Measurements from ENCODE around the gene METRN.

The METRN gene

DNA sequence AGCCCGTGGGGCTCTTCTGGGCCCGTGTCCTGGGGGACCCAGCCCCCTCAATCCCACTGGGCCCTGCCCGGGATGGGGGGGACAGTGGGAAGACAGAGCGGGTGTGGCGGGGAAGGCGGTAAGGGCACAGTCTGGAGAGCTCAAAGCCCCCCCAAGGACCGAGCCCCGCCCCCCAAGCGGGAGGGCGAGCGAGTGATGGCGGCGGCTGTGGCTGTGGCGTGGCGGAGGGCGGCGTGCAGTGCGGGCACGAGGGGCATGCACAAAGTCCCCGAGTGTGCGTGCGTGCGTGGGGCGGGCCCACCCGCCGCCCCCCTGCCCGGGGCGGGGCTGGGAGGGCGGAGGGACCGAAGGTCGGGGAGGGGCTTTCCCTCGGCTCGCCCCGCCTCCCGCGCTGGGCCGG lies 21.2 kb upstream of the METRN start:
- in situ Hi-C loops (cut with MboI; ENCODE audit: low pct_unique_long_range_greater_than_20kb, low sequenced_read_pairs, unreplicated experiment), result no loop called here
- DNase-seq (ENCODE audit: low spot score), result no peak
- TF ChIP-seq, protein P1, sequence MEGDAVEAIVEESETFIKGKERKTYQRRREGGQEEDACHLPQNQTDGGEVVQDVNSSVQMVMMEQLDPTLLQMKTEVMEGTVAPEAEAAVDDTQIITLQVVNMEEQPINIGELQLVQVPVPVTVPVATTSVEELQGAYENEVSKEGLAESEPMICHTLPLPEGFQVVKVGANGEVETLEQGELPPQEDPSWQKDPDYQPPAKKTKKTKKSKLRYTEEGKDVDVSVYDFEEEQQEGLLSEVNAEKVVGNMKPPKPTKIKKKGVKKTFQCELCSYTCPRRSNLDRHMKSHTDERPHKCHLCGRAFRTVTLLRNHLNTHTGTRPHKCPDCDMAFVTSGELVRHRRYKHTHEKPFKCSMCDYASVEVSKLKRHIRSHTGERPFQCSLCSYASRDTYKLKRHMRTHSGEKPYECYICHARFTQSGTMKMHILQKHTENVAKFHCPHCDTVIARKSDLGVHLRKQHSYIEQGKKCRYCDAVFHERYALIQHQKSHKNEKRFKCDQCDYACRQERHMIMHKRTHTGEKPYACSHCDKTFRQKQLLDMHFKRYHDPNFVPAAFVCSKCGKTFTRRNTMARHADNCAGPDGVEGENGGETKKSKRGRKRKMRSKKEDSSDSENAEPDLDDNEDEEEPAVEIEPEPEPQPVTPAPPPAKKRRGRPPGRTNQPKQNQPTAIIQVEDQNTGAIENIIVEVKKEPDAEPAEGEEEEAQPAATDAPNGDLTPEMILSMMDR (IDR thresholded peaks at IDR 0.05; ENCODE audit: extremely low read depth, insufficient read depth, missing control alignments), result no peak

DNA sequence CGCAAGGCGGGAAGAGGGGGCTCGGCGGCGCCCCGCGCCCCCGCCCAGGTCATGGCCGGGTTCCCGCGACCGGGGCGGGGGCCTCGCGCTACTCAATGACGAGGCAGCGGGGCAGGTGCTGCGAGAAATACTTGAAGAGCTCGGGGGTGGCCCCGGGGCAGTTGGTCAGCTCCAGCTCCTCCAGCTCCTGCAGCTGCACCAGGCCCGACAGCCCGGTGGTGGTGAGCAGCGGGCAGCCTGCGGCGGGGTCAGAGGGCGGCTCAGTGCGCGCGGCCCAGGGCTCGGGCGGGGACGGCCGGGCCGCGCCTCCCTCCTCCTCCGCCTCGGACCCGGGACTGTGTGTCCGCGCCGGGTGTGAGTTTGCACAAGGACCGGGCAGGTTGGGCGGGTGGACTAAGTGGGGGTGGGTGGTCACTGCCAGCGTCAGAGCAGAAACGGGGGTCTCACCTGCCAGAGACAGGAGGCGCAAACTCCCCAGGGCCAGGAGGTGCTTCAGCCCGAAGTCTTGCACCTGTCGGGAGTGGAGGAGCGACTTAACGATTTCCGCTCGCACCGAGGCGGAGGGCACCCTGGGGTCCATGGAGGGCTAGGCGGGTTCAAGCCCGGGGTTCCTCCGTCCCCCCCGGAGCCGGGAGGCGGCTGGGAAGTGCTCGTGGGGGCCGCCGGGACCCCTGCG lies 20.6 kb upstream of the METRN start:
- in situ Hi-C loops (cut with MboI; ENCODE audit: low pct_unique_long_range_greater_than_20kb, low sequenced_read_pairs, unreplicated experiment), result no loop called here
- DNase-seq (ENCODE audit: low spot score), result no peak
- TF ChIP-seq, protein P1 (IDR thresholded peaks at IDR 0.05; ENCODE audit: extremely low read depth, insufficient read depth, missing control alignments), result no peak

DNA sequence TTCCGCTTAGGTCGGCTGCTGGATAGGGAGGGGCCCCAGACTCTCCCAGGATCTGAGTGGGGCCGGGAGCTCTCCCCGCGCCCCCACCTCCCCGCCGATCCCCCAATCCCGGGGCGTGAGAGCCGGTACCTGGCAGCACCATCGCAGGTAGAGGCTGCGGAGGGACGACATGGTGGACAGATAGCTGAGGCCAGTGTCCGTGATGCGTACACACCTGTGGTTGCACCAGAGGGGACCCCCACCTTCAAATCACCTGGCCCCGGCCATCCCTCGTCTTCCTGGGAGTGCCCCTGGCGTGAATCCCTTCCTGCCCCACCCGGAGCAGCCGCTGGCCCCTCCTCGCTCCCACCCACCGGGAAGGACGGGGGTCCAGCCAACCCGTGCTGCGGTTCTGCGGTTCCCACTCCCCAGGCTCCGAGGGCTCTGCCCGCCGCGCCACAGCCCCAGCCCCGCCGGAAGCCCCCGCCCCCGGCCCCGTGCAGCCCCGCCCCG lies 20.0 kb upstream of the METRN start:
- in situ Hi-C loops (cut with MboI; ENCODE audit: low pct_unique_long_range_greater_than_20kb, low sequenced_read_pairs, unreplicated experiment), result no loop called here
- TF ChIP-seq, protein P1 (IDR thresholded peaks at IDR 0.05; ENCODE audit: extremely low read depth, insufficient read depth, missing control alignments), result no peak
- DNase-seq (ENCODE audit: low spot score), result no peak

DNA sequence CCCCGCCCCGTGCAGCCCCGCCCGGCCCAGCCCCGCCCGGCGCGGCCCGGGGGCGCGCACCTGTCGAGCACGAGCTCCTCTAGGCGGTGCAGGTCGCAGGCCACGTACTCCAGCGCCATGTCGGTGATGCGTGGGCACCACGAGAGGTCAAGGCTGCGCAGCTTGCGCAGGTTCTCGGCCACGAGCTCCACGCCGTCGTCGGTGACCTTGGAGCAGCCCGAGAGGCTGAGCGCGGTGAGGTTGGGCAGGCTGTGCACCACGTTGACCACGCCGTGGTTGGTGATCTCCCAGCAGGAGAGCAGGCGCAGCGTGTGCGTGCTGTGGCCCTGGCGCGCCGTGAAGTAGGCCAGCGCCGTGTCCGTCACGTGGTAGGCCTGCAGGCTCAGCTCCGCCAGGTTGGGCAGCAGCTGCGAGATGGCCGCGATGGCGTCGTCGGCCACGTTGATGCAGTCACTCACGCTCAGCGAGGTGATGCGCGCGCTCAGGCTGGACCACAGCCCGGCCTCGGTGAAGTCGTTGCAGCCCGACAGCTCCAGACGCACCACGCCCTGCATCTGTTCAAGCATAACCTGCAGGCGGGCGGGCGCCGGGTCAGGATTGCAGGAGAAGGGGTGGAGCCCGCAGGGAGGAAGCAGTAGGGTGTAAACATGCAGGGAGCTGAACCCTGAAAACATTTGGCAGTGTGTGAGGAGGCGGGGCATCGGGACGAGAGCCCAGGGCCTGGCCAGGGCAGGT lies 19.4 kb upstream of the METRN start:
- TF ChIP-seq, protein P1 (IDR thresholded peaks at IDR 0.05; ENCODE audit: extremely low read depth, insufficient read depth, missing control alignments), result no peak
- in situ Hi-C loops (cut with MboI; ENCODE audit: low pct_unique_long_range_greater_than_20kb, low sequenced_read_pairs, unreplicated experiment), result no loop called here
- peak; percentile 90 for DNase-seq (ENCODE audit: low spot score)

DNA sequence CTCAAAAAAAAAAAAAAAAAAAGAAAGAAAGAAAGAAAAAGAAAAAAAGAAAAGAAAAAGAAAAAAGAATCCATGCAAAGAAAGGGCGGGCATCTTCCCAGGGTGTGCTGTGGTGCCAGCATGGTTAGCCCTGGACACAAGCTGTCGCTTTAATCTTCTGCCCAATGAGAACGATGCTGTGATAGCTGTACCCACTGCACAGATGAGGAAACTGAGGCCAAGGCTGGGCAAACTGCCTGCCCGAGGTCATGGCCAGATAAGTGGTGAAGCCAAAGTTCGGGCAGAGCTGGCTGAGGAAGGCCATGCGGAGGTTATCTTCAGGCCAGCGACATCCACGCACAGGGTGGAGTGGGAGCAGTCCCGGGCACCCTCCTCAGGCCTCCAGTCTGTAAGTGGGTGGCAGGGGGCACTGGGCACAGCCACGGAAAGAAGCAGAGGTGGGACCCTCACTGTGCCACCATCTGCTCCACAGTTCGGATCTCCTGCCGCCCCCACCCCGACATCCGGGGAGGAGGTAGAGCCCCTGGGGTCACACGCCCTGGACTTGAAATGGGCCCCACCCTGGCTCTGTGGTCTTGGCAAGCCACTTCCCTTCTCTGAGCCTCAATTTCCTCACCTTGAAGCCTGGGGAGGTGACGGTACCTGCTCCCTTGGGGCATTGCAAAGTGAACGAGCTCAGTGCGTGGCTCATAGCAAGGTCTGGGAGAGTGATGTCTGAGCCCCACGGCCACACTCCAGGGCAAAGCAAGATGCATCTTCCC lies 15.8 kb upstream of the METRN start:
- DNase-seq (ENCODE audit: low spot score), result no peak
- TF ChIP-seq, protein P1 (IDR thresholded peaks at IDR 0.05; ENCODE audit: extremely low read depth, insufficient read depth, missing control alignments), result no peak
- in situ Hi-C loops (cut with MboI; ENCODE audit: low pct_unique_long_range_greater_than_20kb, low sequenced_read_pairs, unreplicated experiment), result no loop called here
